ENCODE results near the gene PSMA8. TPM values are rescaled to one million over a fixed set of nuclear protein-coding genes. Genes with fewer than 3 reads are reported as not detected.
"Not testable (repeated sequence)": the region's sequence is repeated elsewhere in the genome, so short reads cannot be mapped to it uniquely, and the experiment has no call there.

The PSMA8 gene
- total and polyA plus RNA-seq, 4 experiments from 2014 or later, result 0.67 to 4.9 (median 1.2) TPM

DNA sequence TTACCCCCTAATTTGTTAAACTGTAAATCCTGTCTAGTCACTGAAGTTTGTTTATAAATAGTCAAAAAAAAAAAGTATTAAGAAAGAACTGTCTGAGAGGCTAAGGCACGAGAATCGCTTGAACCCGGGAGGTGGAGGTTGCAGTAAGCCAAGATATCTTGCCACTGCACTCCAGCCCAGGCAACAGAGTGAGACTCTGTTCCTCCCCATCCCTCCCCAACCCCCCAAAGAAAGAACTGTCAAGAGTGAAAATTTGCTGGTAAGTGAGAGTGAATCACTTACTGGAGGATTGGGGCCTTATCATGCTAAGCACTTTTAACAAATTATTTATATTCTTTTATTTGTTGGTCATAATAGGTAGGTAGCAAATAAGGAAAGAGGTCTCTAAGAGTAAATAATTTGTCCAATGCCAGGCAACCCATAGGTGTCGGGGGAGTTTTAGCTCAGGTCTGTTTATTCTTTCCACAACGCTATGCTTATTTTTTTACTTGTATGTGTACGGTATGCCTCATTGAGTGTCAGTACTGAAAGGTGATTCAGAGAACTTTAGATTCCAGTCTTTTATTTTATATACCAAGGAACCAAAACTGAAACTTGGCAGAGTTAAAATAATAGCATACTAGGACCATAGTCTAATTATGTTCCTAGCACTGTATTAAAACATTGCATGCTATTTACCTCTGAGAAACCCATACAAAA lies 95.0 kb downstream of the PSMA8 start:
- no peak overlapping the region for H3K4me3 ChIP-seq (ENCODE audit: low read length in 2 of 2)
- DNase-seq, result no peak
- intact Hi-C loops (cut with micrococcal nuclease), result no loop called here
- no peaks in the 10 kb centered on the region for H3K27me3 Mint-ChIP-seq
- H3K36me3 Mint-ChIP-seq, result peaks cover 0 to 10% of the 10 kb centered on the region in 2 donors
- H3K9me3 ChIP-seq (ENCODE audit: control insufficient read depth in 1 of 2, low read length in 2 of 2), result no peaks in the 10 kb centered on the region
- peak overlapping the region in 1 of 7 donors; percentile 91 for H3K27ac Mint-ChIP-seq
- no peak overlapping the region for H3K27ac ChIP-seq (ENCODE audit: low read depth, low read length)
- H3K27me3 ChIP-seq (ENCODE audit: insufficient read depth, low read length), result no peaks in the 10 kb centered on the region
- H3K36me3 ChIP-seq (ENCODE audit: insufficient read depth, low read length), result no peaks in the 10 kb centered on the region
- no peaks in the 10 kb centered on the region for H3K9me3 Mint-ChIP-seq
- POLR2A ChIA-PET (ENCODE audit: partially characterized antibody), result no interaction called here
- CTCF ChIA-PET (ENCODE audit: partially characterized antibody), result no interaction called here
- peaks cover 28% of the 10 kb centered on the region for H3K4me1 ChIP-seq (ENCODE audit: insufficient read depth, low read length)
- peaks cover 23 to 53% (median 33%) of the 10 kb centered on the region in 4 donors for H3K4me1 Mint-ChIP-seq
- peak overlapping the region in 6 of 8 donors; percentile 13 to 97 (median 52) for H3K4me3 Mint-ChIP-seq

DNA sequence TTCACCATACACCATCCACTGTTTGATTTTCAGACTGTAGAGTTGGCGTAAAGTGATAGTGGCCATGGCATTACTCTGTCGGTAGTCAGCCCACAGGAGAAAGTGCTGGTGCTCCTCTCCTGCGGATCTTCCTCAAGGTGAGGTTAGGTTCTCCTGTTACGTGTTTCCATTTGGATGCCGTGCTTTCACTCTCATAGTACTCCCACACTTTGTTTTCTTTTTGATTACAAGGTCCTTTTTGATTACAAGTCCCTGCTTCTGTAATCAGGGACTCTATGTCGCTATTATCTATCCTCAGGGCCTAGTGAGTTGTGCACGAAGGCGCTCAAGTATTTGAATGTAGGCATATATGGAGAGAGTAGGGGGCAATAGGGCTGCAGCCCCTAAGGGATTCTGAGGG lies 96.8 kb downstream of the PSMA8 start:
- POLR2A ChIA-PET (ENCODE audit: partially characterized antibody), result no interaction called here
- Mint-ChIP-seq H3K9me3 (no peaks in the 10 kb centered on the region), H3K4me3 (no peak overlapping the region), H3K4me1 (peaks cover 25 to 60% (median 34%) of the 10 kb centered on the region in 4 donors), H3K36me3 (peaks cover 0 to 10% of the 10 kb centered on the region in 2 donors), H3K27ac (no peak overlapping the region), H3K27me3 (no peaks in the 10 kb centered on the region)
- peaks cover 25% of the 10 kb centered on the region for H3K4me1 ChIP-seq (ENCODE audit: insufficient read depth, low read length)
- no peaks in the 10 kb centered on the region for H3K9me3 ChIP-seq (ENCODE audit: control insufficient read depth in 1 of 2, low read length in 2 of 2)
- no peak for DNase-seq
- H3K36me3 ChIP-seq (ENCODE audit: insufficient read depth, low read length), result no peaks in the 10 kb centered on the region
- CTCF ChIA-PET (ENCODE audit: partially characterized antibody), result no interaction called here
- no peak overlapping the region for H3K4me3 ChIP-seq (ENCODE audit: low read length in 2 of 2)
- H3K27ac ChIP-seq (ENCODE audit: low read depth, low read length), result no peak overlapping the region
- no peaks in the 10 kb centered on the region for H3K27me3 ChIP-seq (ENCODE audit: insufficient read depth, low read length)
- intact Hi-C loops (cut with micrococcal nuclease), result no loop called here

- peaks cover 0 to 2% (median 0%) of the 10 kb centered on the region in 8 donors for H3K9me3 Mint-ChIP-seq
- ChIA-PET POLR2A (ENCODE audit: partially characterized antibody) (no interaction called here), CTCF (ENCODE audit: partially characterized antibody) (no interaction called here)
- Histone ChIP-seq H3K36me3 (ENCODE audit: insufficient read depth, low read length) (no peaks in the 10 kb centered on the region), H3K27ac (ENCODE audit: low read depth, low read length) (no peak overlapping the region), H3K4me3 (ENCODE audit: low read length in 2 of 2) (no peak overlapping the region), H3K27me3 (ENCODE audit: insufficient read depth, low read length) (no peaks in the 10 kb centered on the region), H3K9me3 (ENCODE audit: control insufficient read depth in 1 of 2, low read length in 2 of 2) (no peaks in the 10 kb centered on the region), H3K4me1 (ENCODE audit: insufficient read depth, low read length) (peaks cover 10% of the 10 kb centered on the region)
- H3K27ac Mint-ChIP-seq, result no peak overlapping the region
- no peak for DNase-seq
- peaks cover 14 to 36% (median 20%) of the 10 kb centered on the region in 4 donors for H3K4me1 Mint-ChIP-seq
- intact Hi-C loops (cut with micrococcal nuclease), result no loop called here
- H3K4me3 Mint-ChIP-seq, result no peak overlapping the region
- peaks cover 0 to 2% of the 10 kb centered on the region in 2 donors for H3K36me3 Mint-ChIP-seq
- H3K27me3 Mint-ChIP-seq, result no peaks in the 10 kb centered on the region
These were observed 99.5 kb downstream of the PSMA8 start for GRCh38 chr18:26233208-26233607.

- H3K27me3 Mint-ChIP-seq; H3K36me3 Mint-ChIP-seq; H3K4me3 Mint-ChIP-seq; H3K9me3 ChIP-seq (ENCODE audit: control insufficient read depth in 1 of 2, low read length in 2 of 2); H3K27ac ChIP-seq (ENCODE audit: low read depth, low read length); H3K4me3 ChIP-seq (ENCODE audit: low read length in 2 of 2); H3K36me3 ChIP-seq (ENCODE audit: insufficient read depth, low read length); intact Hi-C loops (cut with micrococcal nuclease); H3K4me1 ChIP-seq (ENCODE audit: insufficient read depth, low read length); H3K27me3 ChIP-seq (ENCODE audit: insufficient read depth, low read length); CTCF ChIA-PET (ENCODE audit: partially characterized antibody); DNase-seq: not testable (repeated sequence)
- POLR2A ChIA-PET (ENCODE audit: partially characterized antibody), result interaction anchor here (1.2 kb wide), 1 partner anchor 10 kb away, joined by 3 read pairs; no protein-coding TSS in a partner anchor
- Mint-ChIP-seq H3K4me1 (peaks cover 6 to 18% (median 9%) of the 10 kb centered on the region in 4 donors), H3K27ac (peak overlapping the region in 1 of 7 donors; percentile 2), H3K9me3 (peaks cover 2 to 20% (median 8%) of the 10 kb centered on the region in 8 donors)
These were observed 103.7 kb downstream of the PSMA8 start for GRCh38 chr18:26237363-26237762.

DNA sequence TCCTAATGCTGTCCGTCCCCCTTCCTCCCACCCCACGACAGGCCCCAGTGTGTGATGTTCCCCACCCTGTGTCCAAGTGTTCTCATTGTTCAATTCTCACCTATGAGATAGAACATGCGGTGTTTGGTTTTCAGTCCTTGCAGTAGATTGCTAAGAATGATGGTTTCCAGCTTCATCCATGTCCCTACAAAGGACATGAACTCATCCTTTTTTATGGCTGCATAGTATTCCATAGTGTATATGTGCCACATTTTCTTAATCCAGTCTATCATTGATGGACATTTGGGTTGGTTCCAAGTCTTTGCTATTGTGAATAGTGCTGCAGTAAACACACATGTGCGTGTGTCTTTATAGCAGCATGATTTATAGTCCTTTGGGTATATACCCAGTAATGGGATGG lies 105.0 kb downstream of the PSMA8 start:
- CTCF ChIA-PET (ENCODE audit: partially characterized antibody); H3K36me3 Mint-ChIP-seq; H3K9me3 ChIP-seq (ENCODE audit: control insufficient read depth in 1 of 2, low read length in 2 of 2); DNase-seq; H3K4me3 Mint-ChIP-seq; intact Hi-C loops (cut with micrococcal nuclease); H3K27ac Mint-ChIP-seq; H3K4me3 ChIP-seq (ENCODE audit: low read length in 2 of 2); H3K27ac ChIP-seq (ENCODE audit: low read depth, low read length); H3K4me1 ChIP-seq (ENCODE audit: insufficient read depth, low read length); H3K36me3 ChIP-seq (ENCODE audit: insufficient read depth, low read length); POLR2A ChIA-PET (ENCODE audit: partially characterized antibody); H3K27me3 Mint-ChIP-seq; H3K27me3 ChIP-seq (ENCODE audit: insufficient read depth, low read length); H3K4me1 Mint-ChIP-seq: not testable (repeated sequence)
- H3K9me3 Mint-ChIP-seq, result peaks cover 2 to 31% (median 18%) of the 10 kb centered on the region in 8 donors

GRCh38 chr18:26242392-26242791 lies 108.7 kb downstream of the PSMA8 start:
- H3K4me1 Mint-ChIP-seq; H3K27ac ChIP-seq (ENCODE audit: low read depth, low read length); H3K36me3 ChIP-seq (ENCODE audit: insufficient read depth, low read length); CTCF ChIA-PET (ENCODE audit: partially characterized antibody); H3K27me3 ChIP-seq (ENCODE audit: insufficient read depth, low read length); H3K4me3 ChIP-seq (ENCODE audit: low read length in 2 of 2); POLR2A ChIA-PET (ENCODE audit: partially characterized antibody); H3K9me3 ChIP-seq (ENCODE audit: control insufficient read depth in 1 of 2, low read length in 2 of 2); H3K27ac Mint-ChIP-seq; DNase-seq; H3K4me3 Mint-ChIP-seq; H3K27me3 Mint-ChIP-seq; H3K4me1 ChIP-seq (ENCODE audit: insufficient read depth, low read length); intact Hi-C loops (cut with micrococcal nuclease): not testable (repeated sequence)
- peaks cover 4 to 13% of the 10 kb centered on the region in 2 donors for H3K36me3 Mint-ChIP-seq
- peaks cover 2 to 31% (median 18%) of the 10 kb centered on the region in 8 donors for H3K9me3 Mint-ChIP-seq

Measured in CD4-positive, alpha-beta memory T cell (primary cell).